ENCODE data around the gene MPHOSPH10. TPM values are rescaled to one million over a fixed set of nuclear protein-coding genes. Genes with fewer than 3 reads are reported as not detected.

The MPHOSPH10 gene
- total and polyA plus RNA-seq, 2 of the 4 experiments (the other 2 are of a cell fraction): 5.4 to 11.2 TPM

- Histone ChIP-seq H3K4me3 (ENCODE audit: insufficient read depth, low read depth, low read length) (no peak overlapping the region), H2BK15ac (ENCODE audit: low read depth, low read length) (no peak overlapping the region), H3K9me3 (ENCODE audit: control insufficient read depth, insufficient read depth, low read length) (no peaks in the 10 kb centered on the region), H3K4ac (ENCODE audit: low read depth, low read length) (no peak overlapping the region), H3K23ac (ENCODE audit: low read depth, low read length) (no peak overlapping the region), H3K18ac (ENCODE audit: low read depth, low read length) (no peak overlapping the region), H4K8ac (ENCODE audit: low read depth in 2 of 2, low read length in 2 of 2) (no peak overlapping the region), H3K79me1 (ENCODE audit: low read depth in 1 of 2, low read length in 2 of 2) (peaks cover 8 to 44% of the 10 kb centered on the region in 2 experiments; a peak in 3 of 4 replicates), H2AK9ac (replicated peaks; ENCODE audit: low read depth, low read length, poor library complexity) (no peak overlapping the region), H3K4me1 (ENCODE audit: control insufficient read depth, insufficient read depth, low read length) (no peaks in the 10 kb centered on the region), H3K56ac (ENCODE audit: extremely low read depth, insufficient read depth, low read length) (no peak overlapping the region), H3K27ac (ENCODE audit: insufficient read depth, low read length) (no peak overlapping the region), H3K9ac (ENCODE audit: low read depth, low read length) (no peak overlapping the region), H2AK5ac (ENCODE audit: low read depth, low read length) (no peak overlapping the region), H3K36me3 (ENCODE audit: control insufficient read depth, insufficient read depth, low read length) (peaks cover 26% of the 10 kb centered on the region), H2BK20ac (ENCODE audit: low read depth, low read length) (no peak overlapping the region), H3K14ac (replicated peaks; ENCODE audit: low read depth, low read length) (no peak overlapping the region), H3K4me2 (ENCODE audit: low read depth, low read length) (no peak overlapping the region), H3K27me3 (ENCODE audit: control insufficient read depth, insufficient read depth, low read length) (no peaks in the 10 kb centered on the region), H3K9me1 (ENCODE audit: insufficient read depth, low read length) (no peaks in the 10 kb centered on the region; the same call in 1 of the 2 replicates), H2AFZ (replicated peaks; ENCODE audit: low read length, poor library complexity) (no peak overlapping the region), H4K20me1 (ENCODE audit: insufficient read depth, low read length) (no peaks in the 10 kb centered on the region; the same call in 1 of the 2 replicates), H2BK5ac (ENCODE audit: low read depth, low read length, poor library complexity, severe bottlenecking) (no peak overlapping the region), H2BK120ac (ENCODE audit: low read depth, low read length) (no peak overlapping the region), H4K5ac (ENCODE audit: low read depth, low read length) (no peak overlapping the region), H4K91ac (ENCODE audit: insufficient read depth, low read depth, low read length) (no peak overlapping the region)
- dilution Hi-C loops (cut with HindIII; ENCODE audit: low sequenced_read_pairs, unreplicated experiment): no loop called here
- BruUV-seq (replicated peaks): no TSS peak
- intact Hi-C loops (cut with micrococcal nuclease): no loop called here
- in situ Hi-C loops (cut with MboI; ENCODE audit: low sequenced_read_pairs): no loop called here
- ATAC-seq (ENCODE audit: low read depth): no peak
- POLR2A ChIA-PET (ENCODE audit: unreplicated experiment): no interaction called here
- TF ChIP-seq BHLHE40 (IDR thresholded peaks at IDR 0.05; ENCODE audit: low read depth, low read length) (no peak), CEBPB (IDR thresholded peaks at IDR 0.05; ENCODE audit: low read depth, low read length) (no peak), MAZ (IDR thresholded peaks at IDR 0.05; ENCODE audit: borderline replicate concordance, low read depth, low read length) (no peak), NFE2L2 (IDR thresholded peaks at IDR 0.05; ENCODE audit: low read depth, low read length) (no peak), RCOR1 (IDR thresholded peaks at IDR 0.05; ENCODE audit: insufficient replicate concordance, low read length) (no peak), RFX5 (IDR thresholded peaks at IDR 0.05; ENCODE audit: low read depth, low read length) (no peak), MXI1 (IDR thresholded peaks at IDR 0.05; ENCODE audit: borderline replicate concordance, low read depth, low read length) (no peak)
- TF ChIP-seq, protein P1, sequence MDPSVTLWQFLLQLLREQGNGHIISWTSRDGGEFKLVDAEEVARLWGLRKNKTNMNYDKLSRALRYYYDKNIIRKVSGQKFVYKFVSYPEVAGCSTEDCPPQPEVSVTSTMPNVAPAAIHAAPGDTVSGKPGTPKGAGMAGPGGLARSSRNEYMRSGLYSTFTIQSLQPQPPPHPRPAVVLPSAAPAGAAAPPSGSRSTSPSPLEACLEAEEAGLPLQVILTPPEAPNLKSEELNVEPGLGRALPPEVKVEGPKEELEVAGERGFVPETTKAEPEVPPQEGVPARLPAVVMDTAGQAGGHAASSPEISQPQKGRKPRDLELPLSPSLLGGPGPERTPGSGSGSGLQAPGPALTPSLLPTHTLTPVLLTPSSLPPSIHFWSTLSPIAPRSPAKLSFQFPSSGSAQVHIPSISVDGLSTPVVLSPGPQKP (IDR thresholded peaks at IDR 0.05; ENCODE audit: borderline replicate concordance, low read depth, low read length): no peak
- CTCF ChIA-PET: no interaction called here
- DNase-seq: no peak
Measured at GRCh38 chr2:71117063-71117462, 13.4 kb upstream of the MPHOSPH10 start.
